Prostate gland (tissue), 2 donors: ENCODE results near the gene SEC16B.

Experiments used
- POLR2AphosphoS5 ChIP-seq: sonication (generic); formaldehyde crosslinking; IDR thresholded peaks from one replicate; pipeline ENCODE4 v1.6.1; 2017; ENCODE audit warnings: antibody characterized with exemption
- TF ChIP-seq, protein P1 (sequence below), 4 experiments: fragments of 200-600 bp in 2 of 4; fragments of 450-650 bp in 2 of 4; sonication (generic) in 2 of 4; IDR thresholded peaks; 1 replicate in 3 of 4; 2 replicates in 1 of 4; pipeline ENCODE4 v1.5.1; 2016 to 2019; ENCODE audit warnings: antibody characterized with exemption in 4 of 4, mild to moderate bottlenecking in 2 of 4, moderate library complexity in 2 of 4

DNA sequence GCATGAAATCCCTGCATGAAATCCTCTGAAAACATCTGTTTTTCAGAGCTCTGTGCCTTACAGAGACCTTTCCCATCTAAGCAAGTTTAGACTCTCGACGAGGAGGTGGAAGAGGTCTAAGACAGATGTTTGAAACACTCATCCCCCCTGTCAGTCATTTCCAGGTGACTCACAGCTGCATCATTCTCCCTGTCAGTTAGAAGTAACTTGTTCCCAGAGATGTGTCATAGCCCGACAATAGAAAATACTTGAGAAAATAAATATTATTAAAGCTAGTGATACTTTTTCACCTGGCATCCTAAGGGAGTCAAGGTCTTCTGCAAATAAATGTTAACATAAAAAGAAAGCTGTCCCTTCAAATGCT, 41.6 kb upstream of the SEC16B start:
- TF ChIP-seq, protein P1, sequence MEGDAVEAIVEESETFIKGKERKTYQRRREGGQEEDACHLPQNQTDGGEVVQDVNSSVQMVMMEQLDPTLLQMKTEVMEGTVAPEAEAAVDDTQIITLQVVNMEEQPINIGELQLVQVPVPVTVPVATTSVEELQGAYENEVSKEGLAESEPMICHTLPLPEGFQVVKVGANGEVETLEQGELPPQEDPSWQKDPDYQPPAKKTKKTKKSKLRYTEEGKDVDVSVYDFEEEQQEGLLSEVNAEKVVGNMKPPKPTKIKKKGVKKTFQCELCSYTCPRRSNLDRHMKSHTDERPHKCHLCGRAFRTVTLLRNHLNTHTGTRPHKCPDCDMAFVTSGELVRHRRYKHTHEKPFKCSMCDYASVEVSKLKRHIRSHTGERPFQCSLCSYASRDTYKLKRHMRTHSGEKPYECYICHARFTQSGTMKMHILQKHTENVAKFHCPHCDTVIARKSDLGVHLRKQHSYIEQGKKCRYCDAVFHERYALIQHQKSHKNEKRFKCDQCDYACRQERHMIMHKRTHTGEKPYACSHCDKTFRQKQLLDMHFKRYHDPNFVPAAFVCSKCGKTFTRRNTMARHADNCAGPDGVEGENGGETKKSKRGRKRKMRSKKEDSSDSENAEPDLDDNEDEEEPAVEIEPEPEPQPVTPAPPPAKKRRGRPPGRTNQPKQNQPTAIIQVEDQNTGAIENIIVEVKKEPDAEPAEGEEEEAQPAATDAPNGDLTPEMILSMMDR (IDR thresholded peaks at IDR 0.05) = no peak
- no peak for TF ChIP-seq POLR2AphosphoS5
